HG03135 (cell line): ENCODE data around the gene PRKG1.
"Not testable (repeated sequence)": the region's sequence is repeated elsewhere in the genome, so short reads cannot be mapped to it uniquely, and the experiment has no call there.

Experiments
- ATAC-seq: cut with Tn5 transposase; IDR thresholded peaks from one replicate; pipeline ENCODE4 v1.9.1; 2021; ENCODE audit warnings: mild to moderate bottlenecking, moderate library complexity; ENCODE audit not compliant: unreplicated experiment

PRKG1 gene

GRCh38 chr10:51679841-51680240, 605.6 kb downstream of the PRKG1 start:
- ATAC-seq: no peak

GRCh38 chr10:51683031-51683691, 608.9 kb downstream of the PRKG1 start:
- ATAC-seq: no peak

GRCh38 chr10:51685768-51686167, 611.5 kb downstream of the PRKG1 start:
- no peak for ATAC-seq

- no peak for ATAC-seq
Measured at GRCh38 chr10:51687296-51687695, 613.0 kb downstream of the PRKG1 start.

- not testable (repeated sequence) for ATAC-seq
Measured at GRCh38 chr10:51688826-51689225, 614.5 kb downstream of the PRKG1 start.

- ATAC-seq: no peak
Measured at GRCh38 chr10:51689536-51689935, 615.2 kb downstream of the PRKG1 start.

- no peak for ATAC-seq
Measured at GRCh38 chr10:51691135-51691534, 616.8 kb downstream of the PRKG1 start.

GRCh38 chr10:51694086-51694768, 619.9 kb downstream of the PRKG1 start:
- ATAC-seq: no peak

- ATAC-seq: no peak
Measured at GRCh38 chr10:51696251-51696650, 622.0 kb downstream of the PRKG1 start.

- no peak for ATAC-seq
Measured at GRCh38 chr10:51698473-51699063, 624.3 kb downstream of the PRKG1 start.

- peak; percentile 38 for ATAC-seq
Measured at GRCh38 chr10:51699145-51699474, 624.8 kb downstream of the PRKG1 start.

- ATAC-seq: peak; percentile 94
Measured at GRCh38 chr10:51699475-51700227, 625.4 kb downstream of the PRKG1 start, which contains the start of gene CSTF2T. TSS of gene CSTF2T (minus strand) at chr10:51699595. CDS start at chr10:51699549, 46 bp downstream.

- ATAC-seq: no peak
Measured at GRCh38 chr10:51700228-51700817, 626.0 kb downstream of the PRKG1 start.

- no peak for ATAC-seq
Measured at GRCh38 chr10:51705774-51706173, 631.5 kb downstream of the PRKG1 start.

- no peak for ATAC-seq
Measured at GRCh38 chr10:51706225-51706624, 631.9 kb downstream of the PRKG1 start.

GRCh38 chr10:51707392-51707791, 633.1 kb downstream of the PRKG1 start:
- no peak for ATAC-seq

- no peak for ATAC-seq
Measured at GRCh38 chr10:51707821-51708424, 633.6 kb downstream of the PRKG1 start.

GRCh38 chr10:51708609-51709008, 634.3 kb downstream of the PRKG1 start:
- no peak for ATAC-seq

- ATAC-seq: no peak
Measured at GRCh38 chr10:51709324-51709972, 635.2 kb downstream of the PRKG1 start.

GRCh38 chr10:51711519-51711891, 637.2 kb downstream of the PRKG1 start:
- ATAC-seq: no peak
